Neural progenitor cell (in vitro differentiated cells): ENCODE measurements around the gene MAGED1. TPM values are rescaled to one million over a fixed set of nuclear protein-coding genes. Genes with fewer than 3 reads are reported as not detected.

Experiments
- DNase-seq: peaks from one replicate; pipeline ENCODE4 v3.0.0-alpha.2; 2016; ENCODE audit warnings: low spot score
- H2AFZ ChIP-seq: fragments of 200-600 bp; sonication (generic); replicated peaks from 2 replicates; pipeline ENCODE4 v1.6.1; 2016; ENCODE audit warnings: antibody characterized with exemption
- H3F3A ChIP-seq: fragments of 200-600 bp; sonication (generic); 2 replicates; pipeline ENCODE4 v1.6.1; 2016; ENCODE audit warnings: antibody characterized with exemption, low read depth
- H3K27ac ChIP-seq: fragments of 200-600 bp; sonication (generic); 2 replicates; pipeline ENCODE4 v1.5.1; 2016; ENCODE audit warnings: mild to moderate bottlenecking
- H3K27me3 ChIP-seq: fragments of 200-600 bp; sonication (generic); 2 replicates; pipeline ENCODE4 v1.6.1; 2016; ENCODE audit warnings: mild to moderate bottlenecking, moderate library complexity
- H3K36me3 ChIP-seq: fragments of 200-600 bp; sonication (generic); 2 replicates; pipeline ENCODE4 v1.5.1; 2016
- H3K4me1 ChIP-seq: fragments of 200-600 bp; sonication (generic); 2 replicates; pipeline ENCODE4 v1.6.1; 2016; ENCODE audit warnings: mixed run types
- H3K4me2 ChIP-seq: fragments of 200-600 bp; sonication (generic); 2 replicates; pipeline ENCODE4 v1.6.1; 2016
- H3K4me3 ChIP-seq: fragments of 200-600 bp; sonication (generic); 2 replicates; pipeline ENCODE4 v1.5.1; 2016
- H3K79me2 ChIP-seq: fragments of 200-600 bp; sonication (generic); 2 replicates; pipeline ENCODE4 v1.6.1; 2016; ENCODE audit warnings: low read depth
- H3K9ac ChIP-seq: fragments of 200-600 bp; sonication (generic); 2 replicates; pipeline ENCODE4 v1.6.1; 2016
- H3K9me3 ChIP-seq: fragments of 200-600 bp; sonication (generic); 2 replicates; pipeline ENCODE4 v1.5.1; 2016; ENCODE audit warnings: low read depth
- H4K20me1 ChIP-seq: fragments of 200-600 bp; sonication (generic); 2 replicates; pipeline ENCODE4 v1.6.1; 2016; ENCODE audit warnings: low read depth
- H3K27ac Mint-ChIP-seq: 3 replicates; pipeline ENCODE4 v1.8.0; 2021; ENCODE audit warnings: mixed read lengths
- H3K27me3 Mint-ChIP-seq: 2 replicates; pipeline ENCODE4 v1.8.0; 2022; ENCODE audit warnings: low read depth, mild to moderate bottlenecking, inconsistent platforms, moderate library complexity, mixed read lengths; ENCODE audit not compliant: insufficient read depth
- H3K36me3 Mint-ChIP-seq: 3 replicates; pipeline ENCODE4 v1.8.0; 2021; ENCODE audit warnings: mixed read lengths
- H3K4me1 Mint-ChIP-seq: 3 replicates; pipeline ENCODE4 v1.8.0; 2021; ENCODE audit warnings: mixed read lengths
- H3K4me3 Mint-ChIP-seq: 3 replicates; pipeline ENCODE4 v1.8.0; 2021; ENCODE audit warnings: mild to moderate bottlenecking, moderate library complexity, mixed read lengths
- H3K9me3 Mint-ChIP-seq: 3 replicates; pipeline ENCODE4 v1.8.0; 2020; ENCODE audit warnings: mixed read lengths
- EZH2 ChIP-seq: fragments of 200-600 bp; sonication (generic); IDR thresholded peaks from 2 replicates; pipeline ENCODE4 v1.6.1; 2017; ENCODE audit warnings: antibody characterized with exemption, mild to moderate bottlenecking, moderate library complexity
- EZH2phosphoT487 ChIP-seq: fragments of 200-600 bp; sonication (generic); IDR thresholded peaks from 2 replicates; pipeline ENCODE4 v1.6.1; 2017; ENCODE audit warnings: antibody characterized with exemption
- total RNA-seq: library from RNA; depleted of rRNA; stranded (reverse); fragments of >200 nt; gene quantifications from 2 replicates; pipeline ENCODE4 v1.2.3, GENCODE V29; 2015; ENCODE audit warnings: low replicate concordance
- TF ChIP-seq, protein P1 (sequence below): fragments of 200-600 bp; sonication (generic); IDR thresholded peaks from 2 replicates; pipeline ENCODE4 v1.5.1; 2017; ENCODE audit warnings: antibody characterized with exemption, mild to moderate bottlenecking

Gene MAGED1
- 133 and 181 TPM in 2 replicates for total RNA-seq

- Histone ChIP-seq H3K4me3 (peak within 1 kb of the TSS; percentile 73), H2AFZ (no peak within 1 kb of the TSS), H3F3A (no peaks in the 10 kb centered on the region), H4K20me1 (peaks cover 7% of the 10 kb centered on the region), H3K36me3 (no peaks in the 10 kb centered on the region), H3K4me1 (peaks cover 6% of the 10 kb centered on the region), H3K9me3 (no peaks in the 10 kb centered on the region), H3K9ac (peak within 1 kb of the TSS; percentile 47), H3K79me2 (peaks cover 36% of the 10 kb centered on the region), H3K27ac (peak within 1 kb of the TSS; percentile 53), H3K27me3 (no peaks in the 10 kb centered on the region), H3K4me2 (peak within 1 kb of the TSS; percentile 80)
- peak within 1 kb of the TSS; percentile 89 for H3K4me3 Mint-ChIP-seq
- H3K36me3 Mint-ChIP-seq = peaks cover 18% of the 10 kb centered on the region
- H3K9me3 Mint-ChIP-seq = peaks cover 4% of the 10 kb centered on the region
- H3K27ac Mint-ChIP-seq = peak within 1 kb of the TSS; percentile 92
- DNase-seq = peak; percentile 95
- H3K27me3 Mint-ChIP-seq = peaks cover 12% of the 10 kb centered on the region
- H3K4me1 Mint-ChIP-seq = peaks cover 22% of the 10 kb centered on the region
- no peak for TF ChIP-seq EZH2phosphoT487
- TF ChIP-seq EZH2 = no peak
- TF ChIP-seq, protein P1, sequence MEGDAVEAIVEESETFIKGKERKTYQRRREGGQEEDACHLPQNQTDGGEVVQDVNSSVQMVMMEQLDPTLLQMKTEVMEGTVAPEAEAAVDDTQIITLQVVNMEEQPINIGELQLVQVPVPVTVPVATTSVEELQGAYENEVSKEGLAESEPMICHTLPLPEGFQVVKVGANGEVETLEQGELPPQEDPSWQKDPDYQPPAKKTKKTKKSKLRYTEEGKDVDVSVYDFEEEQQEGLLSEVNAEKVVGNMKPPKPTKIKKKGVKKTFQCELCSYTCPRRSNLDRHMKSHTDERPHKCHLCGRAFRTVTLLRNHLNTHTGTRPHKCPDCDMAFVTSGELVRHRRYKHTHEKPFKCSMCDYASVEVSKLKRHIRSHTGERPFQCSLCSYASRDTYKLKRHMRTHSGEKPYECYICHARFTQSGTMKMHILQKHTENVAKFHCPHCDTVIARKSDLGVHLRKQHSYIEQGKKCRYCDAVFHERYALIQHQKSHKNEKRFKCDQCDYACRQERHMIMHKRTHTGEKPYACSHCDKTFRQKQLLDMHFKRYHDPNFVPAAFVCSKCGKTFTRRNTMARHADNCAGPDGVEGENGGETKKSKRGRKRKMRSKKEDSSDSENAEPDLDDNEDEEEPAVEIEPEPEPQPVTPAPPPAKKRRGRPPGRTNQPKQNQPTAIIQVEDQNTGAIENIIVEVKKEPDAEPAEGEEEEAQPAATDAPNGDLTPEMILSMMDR = no peak
These were observed at the start of gene MAGED1 for GRCh38 chrX:51892921-51893745. Gene MAGED1, plus strand, starts transcription at chrX:51893623. Its CDS starts 682 bp downstream, at chrX:51894305.

GRCh38 chrX:51847463-51847862, 46.0 kb upstream of the MAGED1 start:
- no peak overlapping the region for H3K27ac Mint-ChIP-seq
- Histone ChIP-seq H3K27me3 (no peaks in the 10 kb centered on the region), H3K79me2 (peaks cover 68% of the 10 kb centered on the region), H3F3A (peaks cover 16% of the 10 kb centered on the region), H3K4me1 (peaks cover 25% of the 10 kb centered on the region), H2AFZ (no peak overlapping the region), H3K4me2 (no peak overlapping the region), H3K27ac (no peak overlapping the region), H3K4me3 (no peak overlapping the region), H4K20me1 (peaks cover 15% of the 10 kb centered on the region), H3K9me3 (peaks cover 9% of the 10 kb centered on the region), H3K36me3 (no peaks in the 10 kb centered on the region), H3K9ac (no peak overlapping the region)
- H3K9me3 Mint-ChIP-seq = peaks cover 37% of the 10 kb centered on the region
- H3K4me1 Mint-ChIP-seq = peaks cover 13% of the 10 kb centered on the region
- no peak for DNase-seq
- peaks cover 30% of the 10 kb centered on the region for H3K36me3 Mint-ChIP-seq
- no peaks in the 10 kb centered on the region for H3K27me3 Mint-ChIP-seq
- TF ChIP-seq, protein P1 = no peak
- no peak for TF ChIP-seq EZH2phosphoT487
- TF ChIP-seq EZH2 = no peak
- no peak overlapping the region for H3K4me3 Mint-ChIP-seq

GRCh38 chrX:51851507-51852085, 41.8 kb upstream of the MAGED1 start:
- Mint-ChIP-seq H3K36me3 (peaks cover 24% of the 10 kb centered on the region), H3K4me3 (no peak overlapping the region), H3K9me3 (peaks cover 26% of the 10 kb centered on the region), H3K27me3 (no peaks in the 10 kb centered on the region), H3K27ac (peak overlapping the region; percentile 96), H3K4me1 (peaks cover 24% of the 10 kb centered on the region)
- DNase-seq = no peak
- no peak overlapping the region for H2AFZ ChIP-seq
- peaks cover 39% of the 10 kb centered on the region for H3K4me1 ChIP-seq
- peak overlapping the region; percentile 48 for H3K4me2 ChIP-seq
- H3K4me3 ChIP-seq = no peak overlapping the region
- H3F3A ChIP-seq = peaks cover 26% of the 10 kb centered on the region
- H3K27ac ChIP-seq = no peak overlapping the region
- peaks cover 67% of the 10 kb centered on the region for H3K79me2 ChIP-seq
- peaks cover 21% of the 10 kb centered on the region for H3K9me3 ChIP-seq
- TF ChIP-seq EZH2 (no peak), EZH2phosphoT487 (no peak)
- TF ChIP-seq, protein P1 = no peak
- no peaks in the 10 kb centered on the region for H3K27me3 ChIP-seq
- peaks cover 23% of the 10 kb centered on the region for H4K20me1 ChIP-seq
- no peak overlapping the region for H3K9ac ChIP-seq
- peaks cover 6% of the 10 kb centered on the region for H3K36me3 ChIP-seq
